GM18520 (cell line): Measurements from ENCODE around the gene CAVIN4.

Experiments used
- ATAC-seq: cut with Tn5 transposase; IDR thresholded peaks from one replicate; pipeline ENCODE4 v1.9.1; 2021; ENCODE audit not compliant: unreplicated experiment

Gene CAVIN4

DNA sequence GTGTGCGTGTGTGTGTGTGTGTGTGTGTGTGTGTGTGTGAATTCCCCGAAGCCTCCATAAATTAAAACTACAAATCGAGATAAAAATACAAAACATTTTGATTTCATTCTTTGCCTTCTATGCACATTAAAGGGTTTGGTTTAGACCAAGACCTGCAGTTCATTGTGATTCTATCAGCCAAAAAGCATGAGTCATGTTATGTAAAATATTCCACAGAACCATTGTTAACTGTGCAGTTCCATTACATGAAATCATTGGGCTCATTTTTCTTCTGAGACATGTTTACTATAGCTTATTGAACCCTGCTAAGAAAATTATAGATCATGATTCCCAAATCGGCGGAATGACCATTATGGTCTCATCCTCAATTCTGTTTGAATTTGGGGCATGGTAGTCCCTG, 11.7 kb downstream of the CAVIN4 start:
- ATAC-seq: no peak

DNA sequence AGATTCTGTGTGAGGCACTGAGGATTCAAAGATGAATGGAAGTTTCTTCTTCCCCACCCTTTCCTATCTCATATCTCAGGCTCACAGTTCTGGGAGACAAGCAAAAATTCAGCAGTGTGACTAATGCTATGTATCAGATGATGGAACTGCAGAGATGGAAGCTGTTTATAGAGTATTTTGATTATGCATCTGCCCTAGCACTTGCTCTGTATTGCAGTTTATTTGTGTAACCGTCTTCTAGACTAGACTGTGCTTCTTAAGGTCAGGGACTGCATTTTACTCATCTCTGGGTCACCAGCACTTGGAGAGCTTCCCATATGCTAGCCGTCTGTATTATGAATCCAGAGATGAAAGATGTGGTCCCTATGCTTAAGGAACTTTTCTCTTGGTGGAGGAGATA, 12.6 kb downstream of the CAVIN4 start:
- no peak for ATAC-seq

DNA sequence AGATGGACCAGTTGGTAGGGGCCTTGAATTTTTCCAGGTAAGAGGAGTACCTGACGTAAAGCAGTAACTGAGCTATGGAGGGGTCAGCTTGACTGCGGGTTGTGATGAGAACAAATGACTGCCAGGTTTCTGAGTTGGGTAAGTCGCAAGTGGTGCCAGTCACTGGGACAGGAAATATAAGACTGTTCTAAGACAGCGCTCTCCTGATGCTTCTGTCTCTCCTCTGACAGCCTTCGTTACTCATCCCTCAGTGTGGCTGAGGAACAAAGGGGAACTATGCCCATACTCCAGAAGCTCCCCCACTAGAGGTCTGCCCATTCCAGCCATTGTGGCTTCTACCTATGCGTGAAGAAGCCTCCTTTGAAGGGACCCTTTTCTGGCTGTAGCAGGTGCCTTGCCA, 13.3 kb downstream of the CAVIN4 start:
- no peak for ATAC-seq

DNA sequence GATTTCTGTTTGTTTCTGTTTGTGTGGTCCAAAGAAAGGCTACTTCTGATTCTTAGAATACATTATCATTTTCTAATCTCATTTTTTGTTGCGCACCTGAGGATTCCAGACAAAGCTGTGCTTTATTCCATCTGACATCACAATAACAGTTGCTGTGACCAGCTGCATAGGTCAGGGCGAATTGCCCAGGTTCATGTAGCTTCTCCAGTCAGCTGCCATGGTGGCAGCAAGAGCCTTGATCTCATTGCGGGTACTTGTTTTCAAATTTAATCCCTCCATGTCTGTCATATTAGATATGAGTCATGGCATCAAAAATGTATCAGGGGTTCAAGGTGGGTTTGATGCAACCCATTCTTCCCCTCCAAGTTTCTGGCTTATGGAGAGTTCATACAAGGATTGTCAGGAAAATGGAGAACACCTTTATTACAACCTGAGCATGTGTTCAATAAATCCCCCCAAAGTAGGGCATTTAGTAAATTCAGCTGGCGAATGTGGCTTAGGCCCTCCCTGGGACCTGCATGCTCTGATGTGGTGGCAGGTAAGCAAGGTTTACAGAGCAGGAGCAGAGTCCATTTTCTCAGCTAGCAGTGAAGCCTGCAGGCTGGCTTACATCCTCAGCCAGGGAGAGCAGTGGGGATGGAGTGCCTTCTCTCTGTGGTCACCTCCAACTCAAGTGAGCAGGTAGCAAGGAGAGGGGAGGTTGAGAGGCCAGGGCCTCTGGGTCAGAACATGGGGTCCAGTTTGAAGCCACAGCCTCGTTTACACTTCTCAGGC, 13.9 kb downstream of the CAVIN4 start:
- ATAC-seq: no peak

DNA sequence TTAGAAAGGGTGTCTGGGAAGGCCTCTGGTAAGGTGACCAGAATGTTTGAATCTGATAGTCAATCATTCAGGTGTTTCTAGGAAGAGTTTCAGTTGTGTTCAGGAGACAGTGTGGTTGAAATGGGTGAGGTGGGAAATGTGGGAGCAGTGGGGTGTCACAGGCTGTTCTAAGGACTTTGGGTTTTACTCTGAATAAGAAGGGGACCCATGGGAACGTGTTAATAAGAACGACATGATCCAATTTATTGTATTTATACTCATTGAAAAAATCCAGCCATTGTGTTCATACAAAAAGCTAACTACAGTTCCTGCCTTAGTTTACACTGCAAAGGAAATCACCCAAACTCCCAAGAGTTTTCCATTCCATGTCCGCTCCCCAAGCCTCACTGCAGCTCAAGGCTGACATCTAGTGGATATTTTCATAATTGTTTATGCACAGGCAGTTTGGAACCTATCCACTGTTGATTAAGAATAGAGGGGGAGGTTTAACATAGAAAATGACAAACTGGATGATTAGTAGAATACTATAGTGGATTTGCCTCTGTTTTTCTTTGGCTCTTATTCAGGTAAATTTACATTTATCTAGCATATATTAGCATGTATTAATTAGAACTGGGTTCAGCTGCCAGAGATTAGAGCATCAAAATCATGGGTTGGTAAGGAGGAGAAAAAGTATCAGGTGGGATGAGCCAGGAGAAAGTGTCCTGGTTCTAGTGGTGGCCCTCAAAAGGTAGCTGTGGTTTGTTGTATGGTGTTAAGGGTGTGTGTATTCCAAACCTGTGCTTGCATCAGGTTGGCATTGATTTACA, 17.7 kb downstream of the CAVIN4 start:
- ATAC-seq: peak; percentile 40

DNA sequence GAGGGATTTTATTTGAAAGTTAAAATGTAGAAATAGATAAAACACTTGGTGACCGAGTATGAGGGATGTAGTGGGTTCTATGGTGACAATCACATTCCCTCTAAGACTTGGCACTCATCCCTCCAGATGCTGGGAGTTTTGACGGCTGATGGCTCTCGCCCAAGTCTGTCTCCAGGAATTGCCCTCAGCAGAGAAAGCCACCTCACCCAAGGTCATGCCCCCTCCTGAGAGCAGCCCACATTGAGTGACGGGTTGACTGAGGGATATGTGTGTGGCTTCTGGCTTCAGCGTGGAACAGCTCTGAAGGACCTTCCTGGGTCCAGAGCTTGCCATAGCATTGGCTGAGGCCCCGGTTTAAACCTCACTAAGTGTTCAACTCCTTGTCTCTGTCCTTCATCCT, 19.4 kb downstream of the CAVIN4 start:
- no peak for ATAC-seq

DNA sequence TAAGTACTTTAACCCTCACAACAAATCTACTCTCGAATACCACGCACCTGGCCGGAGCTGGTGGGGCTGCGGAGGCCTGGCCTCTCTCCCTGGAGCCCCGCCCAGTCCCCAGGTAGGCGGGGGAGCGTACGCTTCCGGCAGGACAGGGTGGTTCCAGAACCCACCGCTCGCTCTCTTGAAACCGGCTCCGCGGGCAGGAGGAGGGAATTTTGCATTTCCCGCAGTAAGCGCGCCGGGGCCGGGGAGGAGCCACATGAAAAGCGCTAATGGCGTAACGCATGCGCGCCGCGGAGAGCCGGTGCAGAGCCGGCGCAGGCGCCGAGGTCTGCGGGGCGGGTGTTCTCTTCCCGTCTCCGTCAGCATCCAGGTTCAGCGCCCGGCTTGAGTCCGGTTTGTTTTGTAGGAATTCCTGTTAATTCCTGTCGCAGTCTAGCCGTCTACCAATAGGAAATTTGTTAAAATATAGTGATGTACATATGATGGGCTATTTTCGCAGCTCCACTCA, 20.8 kb downstream of the CAVIN4 start:
- peak; percentile 46 for ATAC-seq

DNA sequence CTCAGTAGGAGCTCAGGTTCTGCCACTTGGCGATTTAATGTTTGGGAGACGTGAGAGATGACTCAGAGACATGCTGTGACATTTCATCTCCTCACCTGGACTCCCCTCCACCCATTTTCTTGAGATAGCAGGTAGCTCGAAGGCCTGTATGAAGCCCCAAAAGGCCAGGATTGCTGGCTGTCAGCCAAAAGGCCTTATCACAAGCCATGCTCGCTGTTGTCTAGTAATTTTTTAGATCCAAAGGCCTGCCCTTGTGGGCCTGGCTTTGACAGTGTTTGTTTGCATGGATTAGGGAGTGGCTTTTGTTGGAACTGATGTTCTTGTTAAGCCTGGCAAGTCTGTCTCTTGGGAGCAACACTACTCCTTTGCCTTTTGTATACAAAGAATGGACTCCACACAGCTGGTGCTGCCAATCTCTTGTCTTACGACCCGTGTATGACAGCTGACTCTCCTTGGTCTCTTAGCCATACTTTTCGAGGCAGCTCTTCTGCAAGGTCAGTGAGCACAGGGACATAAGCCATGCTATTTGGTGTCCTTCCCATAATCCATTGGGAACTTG, 22.7 kb downstream of the CAVIN4 start:
- no peak for ATAC-seq

DNA sequence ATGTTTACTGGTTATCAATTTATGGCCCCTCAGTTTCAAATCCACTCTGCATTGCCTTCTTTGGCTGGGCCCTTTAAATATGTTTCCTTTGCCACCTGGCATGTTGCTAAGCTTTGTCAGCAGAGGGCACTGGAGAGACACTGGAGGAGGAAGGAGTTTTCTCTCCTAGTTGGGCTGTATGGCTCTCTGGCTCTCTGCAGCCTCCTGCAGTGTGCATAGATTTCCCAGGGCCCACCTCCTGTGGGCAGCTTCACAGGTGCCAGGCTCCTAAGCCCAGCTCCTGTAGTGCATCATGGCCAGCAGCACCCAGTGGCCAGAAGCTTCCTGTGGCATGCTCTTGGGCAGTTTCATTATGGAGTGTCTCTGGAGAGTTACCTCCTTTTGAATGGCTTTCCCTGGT, 23.3 kb downstream of the CAVIN4 start:
- peak; percentile 51 for ATAC-seq

DNA sequence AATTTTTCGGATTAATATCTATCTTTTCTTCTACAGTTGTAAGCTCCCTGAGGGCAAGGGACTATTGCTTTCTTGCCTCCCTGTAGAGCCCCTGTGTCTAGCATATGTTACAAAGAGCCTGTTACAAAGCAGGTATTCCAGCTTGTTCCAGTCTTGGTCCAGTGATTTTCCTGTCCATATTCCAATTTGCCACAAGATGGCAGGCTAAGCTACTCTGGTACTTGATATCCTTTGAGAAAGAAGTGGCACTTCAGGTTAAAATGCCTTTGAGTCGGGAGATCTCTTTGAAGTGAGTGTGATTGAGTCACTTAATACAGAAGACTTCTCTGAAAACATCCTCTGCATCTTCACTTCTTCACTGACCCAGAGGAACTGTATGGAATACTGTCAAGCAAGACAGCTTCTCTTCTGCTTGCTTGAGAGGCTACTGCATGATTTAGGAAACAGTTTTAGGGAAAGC, 24.5 kb downstream of the CAVIN4 start:
- ATAC-seq: no peak

DNA sequence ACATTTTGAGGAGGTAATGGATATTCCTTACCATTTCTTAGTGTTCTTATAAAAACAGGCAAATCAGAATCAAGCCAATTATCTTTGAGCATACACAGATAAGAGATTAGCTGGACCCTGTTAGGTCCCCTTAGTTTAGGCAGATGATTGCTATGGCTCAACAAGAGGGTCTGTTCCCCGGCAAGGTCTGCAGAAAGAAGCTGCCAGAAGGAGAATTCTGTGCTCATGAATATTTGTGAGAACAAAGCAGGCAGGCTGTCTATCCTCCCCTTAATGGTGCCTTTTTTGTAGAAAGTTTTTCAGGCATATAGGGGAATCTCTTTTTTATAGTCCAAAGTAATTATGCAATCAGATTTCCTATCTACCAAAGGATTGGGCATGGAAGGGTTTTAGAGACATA, 27.5 kb downstream of the CAVIN4 start:
- no peak for ATAC-seq

DNA sequence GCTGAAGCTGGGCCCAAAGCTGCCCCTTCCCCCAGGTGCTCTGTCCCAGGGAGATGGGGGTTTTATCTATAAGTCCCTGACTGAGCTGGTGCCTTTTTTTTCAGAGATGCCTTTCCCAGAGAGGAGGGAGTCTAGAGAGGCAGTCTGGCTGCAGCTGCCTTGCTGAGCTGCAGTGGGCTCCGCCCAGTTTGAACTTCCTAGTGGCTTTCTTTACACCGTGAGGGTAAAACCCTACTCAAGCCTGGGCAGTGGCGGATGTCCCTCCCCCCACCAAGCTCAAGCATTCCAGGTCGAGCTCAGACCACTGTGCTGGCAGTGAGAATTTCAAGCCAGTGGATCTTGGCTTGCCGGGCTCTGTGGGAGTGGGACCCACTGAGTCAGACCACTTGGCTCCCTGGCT, 41.3 kb downstream of the CAVIN4 start:
- no peak for ATAC-seq

DNA sequence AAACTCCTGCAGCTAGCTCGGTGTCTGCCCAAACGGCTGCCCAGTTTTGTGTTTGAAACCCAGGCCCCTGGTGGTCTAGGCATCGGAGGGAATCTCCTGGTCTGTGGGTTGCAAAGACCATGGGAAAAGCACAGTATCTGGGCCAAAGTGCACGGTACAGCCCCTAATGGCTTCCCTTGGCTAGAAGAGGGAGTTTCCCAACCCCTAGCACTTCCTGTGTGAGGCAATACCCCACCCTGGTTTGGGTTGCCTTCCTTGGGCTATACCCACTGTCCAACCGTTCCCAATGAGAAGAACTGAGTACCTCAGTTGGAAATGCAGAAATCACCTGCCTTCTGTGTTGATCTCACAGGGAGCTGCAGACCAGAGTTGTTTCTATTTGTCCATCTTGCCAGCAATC, 41.8 kb downstream of the CAVIN4 start:
- ATAC-seq: peak; percentile 53

DNA sequence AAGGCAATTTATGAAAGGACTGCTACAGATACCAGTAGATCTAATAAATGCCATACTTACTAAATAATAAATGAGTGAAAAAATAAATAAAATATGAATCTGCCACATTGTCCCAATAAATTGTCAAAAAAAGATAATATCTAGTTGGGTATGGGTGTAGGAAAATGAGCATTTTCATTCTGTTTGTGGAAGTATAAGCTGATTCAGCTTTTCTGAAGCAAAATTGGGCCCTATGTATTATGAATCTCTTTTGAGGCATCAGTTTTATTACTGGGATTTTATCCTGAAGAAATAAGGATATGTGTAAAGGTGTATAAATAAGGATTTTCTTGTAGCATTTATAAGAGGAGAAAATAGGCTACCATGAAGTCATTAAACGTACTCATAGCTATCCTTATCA, 46.1 kb downstream of the CAVIN4 start:
- ATAC-seq: no peak

DNA sequence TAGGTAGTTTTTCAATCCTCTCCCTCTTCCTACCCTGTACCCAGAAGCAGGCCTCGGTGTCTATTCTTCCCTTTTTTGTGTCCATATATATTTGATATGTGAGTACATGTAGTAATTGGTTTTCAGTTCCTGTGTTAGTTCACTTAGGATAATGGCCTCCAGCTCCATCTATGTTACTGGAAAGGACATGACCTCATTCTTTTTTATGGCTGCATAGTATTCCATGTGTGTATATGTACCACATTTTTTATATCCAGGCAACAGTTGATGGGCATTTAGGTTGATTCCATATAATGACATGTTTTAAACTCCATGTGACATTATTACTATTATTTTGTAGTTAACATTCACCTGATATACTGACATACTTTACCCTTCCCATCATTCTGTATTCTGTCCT, 49.1 kb downstream of the CAVIN4 start:
- no peak for ATAC-seq

DNA sequence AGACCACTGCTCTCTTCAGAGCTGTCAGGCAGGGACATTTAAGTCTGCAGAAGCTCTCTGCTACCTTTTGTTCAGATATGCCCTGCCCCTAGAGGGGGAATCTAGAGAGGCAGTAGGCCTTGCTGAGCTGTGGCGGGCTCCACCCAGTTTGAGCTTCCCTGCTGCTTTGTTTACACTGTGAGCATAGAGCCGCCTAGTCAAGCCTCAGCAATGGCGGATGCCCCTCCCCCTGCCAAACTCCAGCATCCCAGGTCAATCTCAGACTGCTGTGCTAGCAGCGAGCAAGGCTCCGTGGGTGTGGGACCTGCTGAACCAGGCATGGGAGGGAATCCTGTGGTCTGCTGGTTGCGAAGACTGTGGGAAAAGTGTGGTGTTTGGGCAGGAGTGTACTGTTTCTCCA, 59.9 kb downstream of the CAVIN4 start:
- no peak for ATAC-seq
